Activated naive CD4-positive, alpha-beta T cell treated with anti-CD3 and anti-CD28 coated beads for 36 hours (primary cell): ENCODE results near the gene MT1F. TPM values are rescaled to one million over a fixed set of nuclear protein-coding genes. Genes with fewer than 3 reads are reported as not detected.

Source experiments
- CTCF ChIA-PET: fragments of 350-600 bp; sonication (Branson Sonifier 250); formaldehyde crosslinking; loops from one replicate; lab custom pipeline; 2021; ENCODE audit warnings: antibody characterized with exemption; lab: Charles Lee
- DNase-seq: peaks from one replicate; pipeline ENCODE4 v3.0.0-alpha.2; 2020
- H3K27ac Mint-ChIP-seq: one replicate; pipeline ENCODE4 v1.8.0; 2021; ENCODE audit warnings: mild to moderate bottlenecking, mixed read lengths
- H3K27me3 Mint-ChIP-seq: one replicate; pipeline ENCODE4 v1.8.0; 2021; ENCODE audit warnings: low read depth, mixed read lengths
- H3K36me3 Mint-ChIP-seq: one replicate; pipeline ENCODE4 v1.8.0; 2021; ENCODE audit warnings: low read depth, mixed read lengths
- H3K4me1 Mint-ChIP-seq: one replicate; pipeline ENCODE4 v1.8.0; 2021; ENCODE audit warnings: low read depth, mixed read lengths
- H3K4me3 Mint-ChIP-seq: one replicate; pipeline ENCODE4 v1.8.0; 2021; ENCODE audit warnings: mild to moderate bottlenecking, moderate library complexity, mixed read lengths
- H3K9me3 Mint-ChIP-seq: one replicate; pipeline ENCODE4 v1.8.0; 2021; ENCODE audit warnings: mixed read lengths
- intact Hi-C: fragments of 100-400 bp; cut with micrococcal nuclease; formaldehyde crosslinking; loops from one replicate; pipeline ENCODE4 v1.15.1; 2023
- total RNA-seq, 2 experiments: library from RNA; stranded (reverse); gene quantifications; one replicate each; pipeline ENCODE4 v1.2.3, GENCODE V29; 2021

The MT1F gene
- total RNA-seq, 2 experiments from 2014 or later: 5.4 to 6.4 TPM

DNA sequence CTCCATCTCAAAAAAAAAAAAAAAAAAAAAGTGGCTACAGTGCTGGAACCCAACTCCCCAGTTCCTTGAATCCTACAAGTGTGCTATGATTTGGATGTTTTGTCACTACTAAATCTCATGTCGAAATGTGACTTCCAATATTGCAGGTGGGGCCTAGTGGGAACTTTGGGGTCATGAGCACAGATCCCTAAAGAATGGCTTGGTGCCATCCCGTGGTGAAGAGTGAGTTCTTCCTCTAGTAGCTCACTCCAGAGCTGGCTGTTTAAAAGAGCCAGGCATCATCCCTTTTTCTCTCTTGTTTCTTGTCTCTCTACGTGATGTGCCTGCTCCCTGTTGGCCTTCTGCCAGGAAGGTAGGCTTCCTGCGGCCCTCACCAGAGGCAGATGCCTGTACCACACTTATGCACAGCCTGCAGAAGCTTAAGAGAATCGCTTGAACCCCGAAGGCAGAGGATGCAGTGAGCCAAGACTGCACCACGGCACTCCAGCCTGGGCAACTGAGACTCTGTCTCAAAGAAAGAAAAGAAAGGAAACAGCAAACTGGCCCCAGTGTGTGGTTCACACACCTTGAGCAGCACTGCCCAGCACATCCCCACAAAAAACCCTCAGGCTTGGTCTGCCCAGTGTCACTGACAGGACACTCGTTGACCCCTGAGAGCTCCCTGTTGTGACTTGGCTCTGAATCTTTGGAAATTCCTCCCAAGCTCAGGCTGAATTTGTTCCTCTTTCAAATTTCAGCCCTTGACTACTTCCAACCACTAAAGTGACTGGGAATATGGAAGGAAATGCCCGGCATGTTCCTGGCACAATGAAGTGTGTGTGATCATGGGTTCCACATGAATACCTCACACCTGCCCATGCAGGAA is 29.0 kb upstream of the MT1F start:
- Mint-ChIP-seq H3K9me3 (no peaks in the 10 kb centered on the region), H3K36me3 (no peaks in the 10 kb centered on the region), H3K27ac (no peak overlapping the region), H3K4me1 (peaks cover 24% of the 10 kb centered on the region), H3K4me3 (no peak overlapping the region), H3K27me3 (peaks cover 52% of the 10 kb centered on the region)
- intact Hi-C loops: no loop called here
- CTCF ChIA-PET: interaction anchor here (0.7 kb wide), 2 partner anchors 52 to 155 kb away, joined by 3 read pairs; no protein-coding TSS in a partner anchor
- DNase-seq: no peak

DNA sequence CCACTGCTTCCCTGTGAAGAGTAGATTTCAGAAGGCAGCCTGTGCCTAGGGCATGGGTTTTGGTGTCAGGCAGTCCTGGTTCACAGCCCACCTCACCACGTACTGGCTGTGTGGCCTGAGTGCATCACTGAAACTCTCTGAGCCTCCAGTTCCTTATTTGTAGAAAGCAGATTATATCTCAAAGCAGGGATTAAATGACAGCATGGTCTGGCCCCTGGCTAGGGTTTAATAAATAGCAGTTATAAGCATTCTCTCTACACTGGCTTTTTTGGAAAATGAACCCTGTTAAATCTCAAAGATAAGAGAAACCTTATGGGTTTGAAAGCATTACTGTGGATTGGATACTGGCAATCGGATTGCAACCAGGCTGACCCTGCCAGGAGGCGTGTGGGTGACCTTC is 28.2 kb upstream of the MT1F start:
- CTCF ChIA-PET: interaction anchor here (1.8 kb wide), 1 partner anchor 14 kb away, joined by 7 read pairs; no protein-coding TSS in a partner anchor
- Mint-ChIP-seq H3K4me3 (no peak overlapping the region), H3K27ac (no peak overlapping the region), H3K4me1 (peaks cover 22% of the 10 kb centered on the region), H3K9me3 (no peaks in the 10 kb centered on the region), H3K36me3 (no peaks in the 10 kb centered on the region), H3K27me3 (peaks cover 57% of the 10 kb centered on the region)
- intact Hi-C loops: no loop called here
- no peak for DNase-seq

DNA sequence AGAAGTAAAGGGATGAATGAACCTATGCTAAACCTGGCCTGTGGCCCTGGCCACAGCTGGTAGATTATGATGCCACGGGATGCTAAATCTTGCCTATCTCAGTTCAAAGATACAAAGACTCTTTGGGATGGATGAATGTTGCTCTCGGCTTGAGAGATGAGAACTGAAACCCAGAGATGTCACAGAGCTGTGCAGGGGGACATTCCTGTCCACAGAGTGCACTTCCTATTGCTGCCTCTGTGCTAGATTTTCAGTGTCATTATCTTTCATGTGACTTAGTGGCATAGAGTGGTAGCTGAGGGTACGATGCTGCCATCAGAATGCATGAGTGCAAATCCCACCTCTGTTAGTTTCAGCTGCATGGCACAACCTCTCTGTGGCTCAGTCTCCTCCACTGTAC is 27.6 kb upstream of the MT1F start:
- Mint-ChIP-seq H3K4me3 (no peak overlapping the region), H3K27me3 (peaks cover 59% of the 10 kb centered on the region), H3K4me1 (peaks cover 23% of the 10 kb centered on the region), H3K36me3 (no peaks in the 10 kb centered on the region), H3K27ac (no peak overlapping the region), H3K9me3 (no peaks in the 10 kb centered on the region)
- CTCF ChIA-PET: interaction anchor here (0.6 to 1.8 kb wide), 3 partner anchors 13 to 72 kb away, joined by 3 to 7 read pairs (median 3); no protein-coding TSS in a partner anchor
- no peak for DNase-seq
- intact Hi-C loops: no loop called here

DNA sequence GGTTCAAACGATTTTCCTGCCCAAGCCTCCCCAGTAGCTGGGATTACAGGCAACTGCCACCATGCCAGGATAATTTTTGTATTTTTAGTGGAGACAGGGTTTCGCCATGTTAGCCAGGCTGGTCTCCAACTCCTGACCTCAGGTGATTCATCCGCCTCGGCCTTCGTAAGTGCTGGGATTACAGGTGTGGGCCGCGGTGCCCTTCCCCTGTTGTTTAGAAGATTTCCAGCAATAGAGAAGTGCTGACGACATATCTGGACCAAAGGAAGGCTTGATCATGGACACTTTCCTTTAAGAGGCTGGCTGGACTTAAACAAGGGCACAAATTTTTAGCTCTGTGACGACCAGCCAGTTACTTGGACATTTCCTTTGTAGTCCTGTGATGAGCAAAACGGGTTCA is 26.6 kb upstream of the MT1F start:
- H3K4me3 Mint-ChIP-seq: no peak overlapping the region
- peaks cover 59% of the 10 kb centered on the region for H3K27me3 Mint-ChIP-seq
- H3K27ac Mint-ChIP-seq: no peak overlapping the region
- H3K9me3 Mint-ChIP-seq: no peaks in the 10 kb centered on the region
- intact Hi-C loops: no loop called here
- peaks cover 22% of the 10 kb centered on the region for H3K4me1 Mint-ChIP-seq
- DNase-seq: no peak
- no peaks in the 10 kb centered on the region for H3K36me3 Mint-ChIP-seq
- CTCF ChIA-PET: interaction anchor here (1.5 to 1.8 kb wide), 2 partner anchors 12 to 71 kb away, joined by 3 to 7 read pairs; no protein-coding TSS in a partner anchor

DNA sequence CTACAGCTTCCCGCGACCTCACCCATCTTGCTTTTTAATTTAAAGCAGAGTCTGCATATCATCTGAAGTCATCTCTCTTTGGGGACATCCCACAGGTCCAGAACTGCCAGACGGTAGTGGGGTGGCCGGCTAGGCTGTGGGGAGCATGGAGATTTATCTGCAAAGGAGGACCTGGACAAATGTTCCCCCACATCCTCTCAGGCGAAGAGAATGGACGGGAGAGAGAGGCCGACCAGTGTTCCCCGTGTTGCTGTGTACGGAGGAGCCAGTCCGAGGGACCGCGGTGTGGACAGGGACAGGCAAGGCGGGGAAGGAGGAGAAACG is 26.0 kb upstream of the MT1F start:
- no peak for DNase-seq
- H3K36me3 Mint-ChIP-seq: no peaks in the 10 kb centered on the region

DNA sequence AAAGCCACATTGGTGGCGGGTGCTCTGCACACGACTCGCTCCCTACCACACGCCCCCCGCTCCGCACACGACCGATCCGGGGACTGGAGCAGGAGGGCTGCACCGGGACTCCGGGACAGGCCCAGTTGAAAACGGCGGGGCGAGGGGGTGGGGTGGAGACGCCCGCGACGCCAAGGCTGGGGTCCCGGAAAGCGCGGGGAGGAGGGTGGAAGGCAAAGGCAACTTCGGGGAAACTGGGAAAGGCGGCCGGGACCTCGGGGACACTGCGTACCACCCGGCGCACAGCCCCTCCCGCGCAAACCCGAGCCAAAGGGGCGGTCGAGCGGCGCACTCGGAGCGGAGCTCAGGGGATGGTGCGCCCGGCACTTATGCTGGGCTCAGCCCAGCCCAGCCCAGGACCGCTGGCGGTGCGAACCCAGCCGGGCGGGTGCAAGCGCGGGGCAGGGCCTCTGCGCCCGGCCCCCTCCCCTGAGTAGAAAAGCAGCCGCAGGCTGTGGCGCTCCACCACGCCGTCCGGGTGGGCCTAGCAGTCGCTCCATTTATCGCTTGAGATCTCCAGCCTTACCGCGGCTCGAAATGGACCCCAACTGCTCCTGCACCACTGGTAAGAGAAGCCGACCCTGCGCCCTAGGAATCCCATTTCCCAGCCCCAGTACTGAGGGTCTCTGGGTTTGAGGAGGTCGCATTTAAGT is 25.5 kb upstream of the MT1F start, which contains the start of gene MT1M:
Gene MT1M, plus strand, starts transcription at position 504 of the 692 bp plus-strand sequence. Its CDS starts 73 bp downstream, at position 577.
- H3K27me3 Mint-ChIP-seq: peaks cover 60% of the 10 kb centered on the region
- H3K9me3 Mint-ChIP-seq: no peaks in the 10 kb centered on the region
- no peak for DNase-seq
- peaks cover 24% of the 10 kb centered on the region for H3K4me1 Mint-ChIP-seq
- intact Hi-C loops: no loop called here
- CTCF ChIA-PET: no interaction called here
- H3K27ac Mint-ChIP-seq: no peak within 1 kb of the TSS
- peak within 1 kb of the TSS; percentile 59 for H3K4me3 Mint-ChIP-seq
- no peaks in the 10 kb centered on the region for H3K36me3 Mint-ChIP-seq

More for the DNA sequence above, 26.0 kb upstream of the MT1F start:
- no peaks in the 10 kb centered on the region for H3K9me3 Mint-ChIP-seq
- peaks cover 59% of the 10 kb centered on the region for H3K27me3 Mint-ChIP-seq
- CTCF ChIA-PET: no interaction called here
- intact Hi-C loops: no loop called here
- peak overlapping the region; percentile 59 for H3K4me3 Mint-ChIP-seq
- H3K4me1 Mint-ChIP-seq: peaks cover 24% of the 10 kb centered on the region
- no peak overlapping the region for H3K27ac Mint-ChIP-seq

DNA sequence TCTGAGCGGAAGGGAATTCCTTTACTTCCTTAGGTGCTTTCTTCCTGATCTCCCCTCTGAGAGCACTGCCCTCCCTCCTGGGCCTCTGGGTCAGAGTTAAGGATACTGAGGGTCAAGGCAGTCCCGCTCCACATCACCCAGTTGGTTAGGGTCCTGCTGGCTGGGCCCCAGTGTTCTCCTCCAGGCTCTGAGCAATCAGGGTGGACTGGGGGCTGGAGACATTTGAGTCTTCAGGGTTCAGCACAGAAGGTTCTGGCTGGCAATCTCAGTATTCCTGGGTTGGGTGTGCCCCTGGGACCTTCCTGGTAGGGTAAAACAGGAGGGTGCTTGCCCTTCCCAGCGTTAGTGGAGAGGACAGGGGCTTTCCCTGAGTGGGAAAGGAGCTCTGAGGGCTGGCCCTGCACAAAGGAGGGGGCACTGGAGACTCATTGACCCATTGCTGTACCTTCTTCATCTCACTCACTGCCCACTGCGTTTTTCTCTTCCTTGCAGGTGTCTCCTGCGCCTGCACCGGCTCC is 24.9 kb upstream of the MT1F start:
- intact Hi-C loops: no loop called here

DNA sequence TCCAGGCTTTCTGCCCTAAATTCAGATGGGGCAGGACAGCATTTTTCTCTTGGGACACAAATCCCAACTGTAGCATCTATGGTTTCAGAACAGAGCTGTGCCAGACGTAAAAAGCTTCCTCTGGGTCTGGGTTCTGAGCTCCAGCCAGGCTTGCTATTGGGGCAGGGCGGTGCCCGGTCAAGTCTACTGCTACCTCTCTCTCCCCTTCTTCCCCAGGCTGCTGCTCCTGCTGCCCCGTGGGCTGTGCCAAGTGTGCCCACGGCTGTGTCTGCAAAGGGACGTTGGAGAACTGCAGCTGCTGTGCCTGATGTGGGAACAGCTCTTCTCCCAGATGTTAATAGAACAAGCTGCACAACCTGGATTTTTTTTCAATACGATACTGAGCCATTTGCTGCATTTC is 24.2 kb upstream of the MT1F start:
- CTCF ChIA-PET: interaction anchor here (0.9 kb wide), 1 partner anchor 29 kb away, joined by 3 read pairs; no protein-coding TSS in a partner anchor
- no peaks in the 10 kb centered on the region for H3K36me3 Mint-ChIP-seq
- H3K9me3 Mint-ChIP-seq: no peaks in the 10 kb centered on the region
- H3K27ac Mint-ChIP-seq: no peak overlapping the region
- H3K4me3 Mint-ChIP-seq: no peak overlapping the region
- H3K27me3 Mint-ChIP-seq: peaks cover 70% of the 10 kb centered on the region
- intact Hi-C loops: no loop called here
- DNase-seq: no peak
- H3K4me1 Mint-ChIP-seq: peaks cover 30% of the 10 kb centered on the region

More for the DNA sequence above, 24.9 kb upstream of the MT1F start:
- H3K36me3 Mint-ChIP-seq: no peaks in the 10 kb centered on the region
- H3K27me3 Mint-ChIP-seq: peaks cover 66% of the 10 kb centered on the region
- CTCF ChIA-PET: interaction anchor here (0.9 kb wide), 1 partner anchor 29 kb away, joined by 3 read pairs; no protein-coding TSS in a partner anchor
- no peak for DNase-seq
- H3K9me3 Mint-ChIP-seq: no peaks in the 10 kb centered on the region
- H3K27ac Mint-ChIP-seq: no peak overlapping the region
- peak overlapping the region; percentile 33 for H3K4me3 Mint-ChIP-seq
- H3K4me1 Mint-ChIP-seq: peaks cover 27% of the 10 kb centered on the region

DNA sequence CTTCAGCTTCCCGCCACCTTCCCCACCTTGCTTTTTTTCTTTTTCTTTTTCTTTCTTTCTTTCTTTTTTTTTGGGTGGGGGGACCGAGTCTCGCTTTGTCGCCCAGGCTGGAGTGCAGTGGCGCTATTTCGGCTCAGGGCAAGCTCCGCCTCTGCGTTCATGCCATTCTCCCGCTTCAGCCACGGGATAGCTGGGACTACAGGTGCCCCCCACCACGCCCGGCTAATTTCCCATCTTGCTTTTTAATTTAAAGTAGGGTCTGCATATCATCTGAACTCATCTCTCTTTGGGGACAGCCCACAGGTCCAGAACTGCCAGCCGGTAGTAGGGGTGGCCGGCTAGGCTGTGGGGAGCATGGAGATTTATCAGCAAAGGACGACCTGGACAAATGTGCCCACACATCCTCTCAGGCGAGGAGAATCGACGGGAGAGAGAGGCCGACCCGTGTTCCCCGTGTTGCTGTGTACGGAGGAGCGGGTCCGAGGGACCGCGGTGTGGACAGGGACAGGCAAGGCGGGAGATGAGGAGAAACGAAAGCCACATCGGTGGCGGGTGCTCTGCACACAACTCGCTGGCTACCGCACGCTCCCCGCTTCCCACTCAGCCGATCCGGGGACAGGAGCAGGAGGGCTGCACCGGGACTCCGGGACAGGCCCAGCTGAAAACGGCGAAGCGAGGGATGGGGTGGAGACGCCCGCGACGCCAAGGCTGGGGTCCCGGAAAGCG is 22.9 kb upstream of the MT1F start:
- H3K4me3 Mint-ChIP-seq: peak overlapping the region; percentile 58
- H3K4me1 Mint-ChIP-seq: peaks cover 32% of the 10 kb centered on the region
- H3K36me3 Mint-ChIP-seq: no peaks in the 10 kb centered on the region
- no peaks in the 10 kb centered on the region for H3K9me3 Mint-ChIP-seq
- no peak for DNase-seq
- intact Hi-C loops: no loop called here
- peaks cover 83% of the 10 kb centered on the region for H3K27me3 Mint-ChIP-seq
- no peak overlapping the region for H3K27ac Mint-ChIP-seq
- CTCF ChIA-PET: interaction anchor here (0.6 kb wide), 1 partner anchor 34 kb away, joined by 3 read pairs; no protein-coding TSS in a partner anchor

DNA sequence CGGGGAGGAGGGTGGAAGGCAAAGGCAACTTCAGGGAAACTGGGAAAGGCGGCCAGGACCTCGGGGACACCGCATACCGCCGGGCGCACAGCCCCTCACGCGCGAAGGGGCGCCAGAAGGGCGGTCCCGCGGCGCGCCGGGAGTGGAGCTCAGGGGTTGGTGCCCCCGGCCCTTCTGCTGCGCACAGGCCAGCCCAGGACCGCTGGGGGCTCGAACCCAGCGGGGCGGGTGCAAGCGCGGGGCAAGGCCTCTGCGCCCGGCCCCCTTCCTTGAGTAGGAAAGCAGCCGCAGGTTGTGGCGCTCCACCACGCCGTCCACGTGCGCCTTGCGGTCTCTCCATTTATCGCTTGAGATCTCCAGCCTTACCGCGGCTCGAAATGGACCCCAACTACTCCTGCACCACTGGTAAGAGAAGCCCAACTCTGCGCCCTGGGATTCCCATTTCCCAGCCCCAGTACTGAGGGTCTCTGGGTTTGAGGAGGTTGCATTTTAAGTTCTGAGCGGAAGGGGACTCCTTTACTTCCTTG is 22.3 kb upstream of the MT1F start:
- Mint-ChIP-seq H3K9me3 (no peaks in the 10 kb centered on the region), H3K36me3 (no peaks in the 10 kb centered on the region), H3K27ac (no peak overlapping the region), H3K4me1 (peaks cover 32% of the 10 kb centered on the region), H3K27me3 (peaks cover 86% of the 10 kb centered on the region), H3K4me3 (peak overlapping the region; percentile 58)
- CTCF ChIA-PET: interaction anchor here (1.2 kb wide), 1 partner anchor 73 kb away, joined by 3 read pairs; no protein-coding TSS in a partner anchor
- DNase-seq: peak; percentile 31
- intact Hi-C loops: no loop called here

DNA sequence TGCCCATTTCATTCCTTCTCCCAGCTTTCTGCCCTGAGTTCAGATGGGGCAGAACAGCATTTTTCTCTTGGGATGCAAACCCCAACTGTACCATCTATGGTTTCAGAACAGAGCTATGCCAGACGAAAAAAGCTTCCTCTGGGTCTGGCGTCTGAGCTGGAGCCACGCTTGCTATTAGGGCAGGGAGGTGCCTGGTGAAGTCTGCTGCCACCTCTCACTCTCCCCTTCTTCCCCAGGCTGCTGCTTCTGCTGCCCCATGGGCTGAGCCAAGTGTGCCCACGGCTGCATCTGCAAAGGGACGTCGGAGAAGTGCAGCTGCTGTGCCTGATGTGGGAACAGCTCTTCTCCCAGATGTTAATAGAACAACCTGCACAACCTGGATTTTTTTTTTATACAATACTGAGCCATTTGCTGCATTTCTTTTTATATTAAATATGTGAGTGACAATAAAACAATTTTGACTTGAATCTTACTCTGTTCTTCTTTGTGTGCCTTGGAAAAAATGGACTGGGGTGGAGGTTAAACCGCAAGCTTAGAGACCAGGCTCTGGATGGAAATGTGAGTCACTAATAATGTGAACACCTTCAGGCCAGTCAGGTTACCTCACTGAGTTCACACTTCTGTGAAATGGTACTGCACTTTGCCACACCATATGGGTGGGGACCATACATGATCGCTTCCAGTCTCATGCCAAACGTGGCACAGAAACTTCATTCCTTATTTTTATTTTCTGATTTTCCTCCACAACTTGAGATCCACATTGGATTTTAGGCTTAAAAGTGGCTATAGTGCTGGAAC is 20.9 kb upstream of the MT1F start:
- Mint-ChIP-seq H3K27me3 (peaks cover 84% of the 10 kb centered on the region), H3K9me3 (no peaks in the 10 kb centered on the region), H3K36me3 (no peaks in the 10 kb centered on the region), H3K4me1 (peaks cover 30% of the 10 kb centered on the region), H3K27ac (no peak overlapping the region), H3K4me3 (no peak overlapping the region)
- CTCF ChIA-PET: interaction anchor here (0.6 to 1.2 kb wide), 4 partner anchors 27 to 857 kb away, joined by 3 to 5 read pairs (median 3); no protein-coding TSS in a partner anchor
- intact Hi-C loops: no loop called here
- no peak for DNase-seq
